ENCODE data around the gene LAMC1. TPM values are rescaled to one million over a fixed set of nuclear protein-coding genes. Genes with fewer than 3 reads are reported as not detected.
"Not testable (repeated sequence)": the region's sequence is repeated elsewhere in the genome, so short reads cannot be mapped to it uniquely, and the experiment has no call there.

The LAMC1 gene
- total RNA-seq, 1 donor from 2014 or later = 100 TPM

- intact Hi-C loops (cut with DNase I) = no loop called here
- ATAC-seq (no peak), DNase-seq (ENCODE audit: missing footprints) (no peak)
Observed at GRCh38 chr1:183125279-183125999, 102.2 kb downstream of the LAMC1 start.

- intact Hi-C loops (cut with DNase I) = no loop called here
- no peak for ATAC-seq
- DNase-seq (ENCODE audit: missing footprints) = no peak
Observed at GRCh38 chr1:183126000-183126366, 102.8 kb downstream of the LAMC1 start.

- DNase-seq (ENCODE audit: missing footprints) (no peak), ATAC-seq (no peak)
- intact Hi-C loops (cut with DNase I) = no loop called here
Observed at GRCh38 chr1:183126528-183126927, 103.3 kb downstream of the LAMC1 start.

- intact Hi-C loops (cut with DNase I) = loop anchor here (10.0 kb wide), 1 partner anchor 255 kb away; no protein-coding TSS in a partner anchor
- DNase-seq (ENCODE audit: missing footprints) (no peak), ATAC-seq (peak; percentile 61)
Observed at GRCh38 chr1:183129921-183130690, 106.9 kb downstream of the LAMC1 start.

- intact Hi-C loops (cut with DNase I) = loop anchor here (10.0 kb wide), 1 partner anchor 256 kb away; no protein-coding TSS in a partner anchor
- no peak for ATAC-seq
Observed at GRCh38 chr1:183131166-183131565, 107.9 kb downstream of the LAMC1 start.

GRCh38 chr1:183135336-183135735 is 112.1 kb downstream of the LAMC1 start:
- ATAC-seq = no peak
- no peak for DNase-seq (ENCODE audit: missing footprints)
- intact Hi-C loops (cut with DNase I) = loop anchor here (5.0 to 10.0 kb wide), 2 partner anchors 173 to 261 kb away; no protein-coding TSS in a partner anchor

More at GRCh38 chr1:183131166-183131565, 107.9 kb downstream of the LAMC1 start:
- DNase-seq (ENCODE audit: missing footprints) = no peak

- DNase-seq (ENCODE audit: missing footprints) = no peak
- no peak for ATAC-seq
- intact Hi-C loops (cut with DNase I) = loop anchor here (5.0 to 10.0 kb wide), 2 partner anchors 175 to 263 kb away; no protein-coding TSS in a partner anchor
Observed at GRCh38 chr1:183137782-183138181, 114.6 kb downstream of the LAMC1 start.

GRCh38 chr1:183138301-183138700 is 115.1 kb downstream of the LAMC1 start:
- intact Hi-C loops (cut with DNase I) = loop anchor here (5.0 to 10.0 kb wide), 2 partner anchors 176 to 264 kb away; no protein-coding TSS in a partner anchor

GRCh38 chr1:183139281-183139942 is 116.2 kb downstream of the LAMC1 start:
- intact Hi-C loops (cut with DNase I) = loop anchor here (5.0 to 10.0 kb wide), 2 partner anchors 177 to 265 kb away; no protein-coding TSS in a partner anchor
- ATAC-seq (no peak), DNase-seq (ENCODE audit: missing footprints) (no peak)

More at GRCh38 chr1:183138301-183138700, 115.1 kb downstream of the LAMC1 start:
- ATAC-seq (no peak), DNase-seq (ENCODE audit: missing footprints) (no peak)

- ATAC-seq (no peak), DNase-seq (ENCODE audit: missing footprints) (no peak)
- intact Hi-C loops (cut with DNase I) = loop anchor here (5.0 kb wide), 2 partner anchors 37 to 87 kb away; no protein-coding TSS in a partner anchor
Observed at GRCh38 chr1:183140633-183141032, 117.4 kb downstream of the LAMC1 start.

- no peak for DNase-seq (ENCODE audit: missing footprints)
- intact Hi-C loops (cut with DNase I) = loop anchor here (5.0 kb wide), 2 partner anchors 35 to 85 kb away; no protein-coding TSS in a partner anchor
- ATAC-seq = no peak
Observed at GRCh38 chr1:183142171-183142570, 119.0 kb downstream of the LAMC1 start.

GRCh38 chr1:183143576-183144315 is 120.5 kb downstream of the LAMC1 start:
- DNase-seq (ENCODE audit: missing footprints) = no peak
- intact Hi-C loops (cut with DNase I) = loop anchor here (5.0 kb wide), 2 partner anchors 34 to 84 kb away; no protein-coding TSS in a partner anchor
- ATAC-seq = no peak

- intact Hi-C loops (cut with DNase I) = loop anchor here (5.0 kb wide), 2 partner anchors 33 to 83 kb away; no protein-coding TSS in a partner anchor
- DNase-seq (ENCODE audit: missing footprints) = no peak
- ATAC-seq = no peak
Observed at GRCh38 chr1:183144752-183145151, 121.5 kb downstream of the LAMC1 start.

- intact Hi-C loops (cut with DNase I) = no loop called here
- ATAC-seq = no peak
- DNase-seq (ENCODE audit: missing footprints) = no peak
Observed at GRCh38 chr1:183147735-183148134, 124.5 kb downstream of the LAMC1 start.

- peak; percentile 76 for ATAC-seq
- no peak for DNase-seq (ENCODE audit: missing footprints)
- intact Hi-C loops (cut with DNase I) = no loop called here
Observed at GRCh38 chr1:183148599-183148998, 125.4 kb downstream of the LAMC1 start.

GRCh38 chr1:183149273-183149672 is 126.1 kb downstream of the LAMC1 start:
- ATAC-seq (no peak), DNase-seq (ENCODE audit: missing footprints) (no peak)
- intact Hi-C loops (cut with DNase I) = no loop called here

GRCh38 chr1:183150032-183150431 is 126.8 kb downstream of the LAMC1 start:
- DNase-seq (ENCODE audit: missing footprints); intact Hi-C loops (cut with DNase I); ATAC-seq: not testable (repeated sequence)

GRCh38 chr1:183150445-183150844 is 127.2 kb downstream of the LAMC1 start:
- intact Hi-C loops (cut with DNase I) = no loop called here
- ATAC-seq (no peak), DNase-seq (ENCODE audit: missing footprints) (no peak)

Measured in Right ventricle myocardium inferior (tissue), 1 donor.